DND-41 (cell line): ENCODE results near the gene SEMA3B.
A peak's percentile ranks its signal among the peaks of the same experiment; 100 is the strongest.

Experiments used
- ATAC-seq: fragments of 200-7000 bp; cut with Tn5 transposase; 3 replicates; pipeline ENCODE4 v1.9.1; 2021; ENCODE audit warnings: low read depth; ENCODE audit not compliant: insufficient read depth
- DNase-seq: peaks from one replicate; pipeline ENCODE4 v3.0.0-alpha.2; 2020
- H2AFZ ChIP-seq: 2 replicates; pipeline ENCODE4 v1.6.0; 2012; ENCODE audit warnings: low read depth, low read length
- H3K27ac ChIP-seq: 2 replicates; pipeline ENCODE4 v1.5.1; 2012; ENCODE audit warnings: low read length, inconsistent platforms
- H3K27me3 ChIP-seq: fragments of 200-600 bp; sonication (generic); 2 replicates; pipeline ENCODE4 v1.6.0; 2012; ENCODE audit warnings: low read length, mild to moderate bottlenecking, inconsistent platforms; ENCODE audit not compliant: insufficient read depth, poor library complexity
- H3K36me3 ChIP-seq: 2 replicates; pipeline ENCODE4 v1.5.1; 2012; ENCODE audit warnings: low read length, inconsistent platforms; ENCODE audit not compliant: insufficient read depth
- H3K4me1 ChIP-seq: 2 replicates; pipeline ENCODE4 v1.5.1; 2012; ENCODE audit warnings: mild to moderate bottlenecking, low read length; ENCODE audit not compliant: insufficient read depth
- H3K4me2 ChIP-seq: 2 replicates; pipeline ENCODE4 v1.6.0; 2012; ENCODE audit warnings: mild to moderate bottlenecking, moderate library complexity, low read length, inconsistent platforms; ENCODE audit not compliant: insufficient read depth
- H3K4me3 ChIP-seq, 2 experiments: fragments of 200-600 bp in 1 of 2; shearing (Covaris generic) in 1 of 2; 2 replicates each; pipeline ENCODE4 v1.5.1; 2012 to 2016; ENCODE audit warnings: inconsistent platforms in 2 of 2, low read length in 2 of 2, mild to moderate bottlenecking in 2 of 2, low read depth in 1 of 2, moderate library complexity in 1 of 2
- H3K79me2 ChIP-seq: 2 replicates; pipeline ENCODE4 v1.6.0; 2012; ENCODE audit warnings: low read length, inconsistent platforms; ENCODE audit not compliant: insufficient read depth
- H3K9ac ChIP-seq: 2 replicates; pipeline ENCODE4 v1.6.0; 2012; ENCODE audit warnings: low read depth, mild to moderate bottlenecking, inconsistent platforms, low read length, moderate library complexity
- H3K9me3 ChIP-seq: 2 replicates; pipeline ENCODE4 v1.5.1; 2012; ENCODE audit warnings: low read length, moderate library complexity, mild to moderate bottlenecking, inconsistent platforms; ENCODE audit not compliant: insufficient read depth, severe bottlenecking
- H4K20me1 ChIP-seq: 2 replicates; pipeline ENCODE4 v1.6.0; 2012; ENCODE audit warnings: low read length; ENCODE audit not compliant: insufficient read depth
- CTCF ChIP-seq: IDR thresholded peaks from 2 replicates; pipeline ENCODE4 v1.5.1; 2012; ENCODE audit warnings: borderline replicate concordance, low read length, moderate library complexity, mild to moderate bottlenecking; ENCODE audit not compliant: poor library complexity, severe bottlenecking; ENCODE audit errors: extremely low read depth
- EZH2 ChIP-seq: IDR thresholded peaks from 3 replicates; pipeline ENCODE4 v1.6.1; 2012; ENCODE audit warnings: borderline replicate concordance, low read depth, mild to moderate bottlenecking, moderate library complexity, low read length, inconsistent platforms; ENCODE audit not compliant: severe bottlenecking

SEMA3B gene

GRCh38 chr3:50324351-50325112 lies 55.6 kb downstream of the SEMA3B start:
- ATAC-seq = peak; percentile 34
- H2AFZ ChIP-seq = no peak overlapping the region
- H3K9ac ChIP-seq = 0 out of 2 replicates have a peak overlapping the region, but pooled peaks have one; percentile 2
- TF ChIP-seq EZH2 (no peak), CTCF (peak; percentile 92)
- no peaks in the 10 kb centered on the region for H3K27me3 ChIP-seq
- H3K27ac ChIP-seq = no peak overlapping the region; the same call in 1 of the 2 replicates
- peak; percentile 71 for DNase-seq
- H3K79me2 ChIP-seq = peaks cover 36% of the 10 kb centered on the region
- H3K4me3 ChIP-seq = no peak overlapping the region
- H3K4me2 ChIP-seq = 0 out of 2 replicates have a peak overlapping the region, but pooled peaks have one; percentile 1
- H4K20me1 ChIP-seq = peaks cover 18% of the 10 kb centered on the region; the same call in 1 of the 2 replicates
- peaks cover 37% of the 10 kb centered on the region for H3K36me3 ChIP-seq
- peaks cover 58% of the 10 kb centered on the region for H3K4me1 ChIP-seq
- H3K9me3 ChIP-seq = no peaks in the 10 kb centered on the region

DNA sequence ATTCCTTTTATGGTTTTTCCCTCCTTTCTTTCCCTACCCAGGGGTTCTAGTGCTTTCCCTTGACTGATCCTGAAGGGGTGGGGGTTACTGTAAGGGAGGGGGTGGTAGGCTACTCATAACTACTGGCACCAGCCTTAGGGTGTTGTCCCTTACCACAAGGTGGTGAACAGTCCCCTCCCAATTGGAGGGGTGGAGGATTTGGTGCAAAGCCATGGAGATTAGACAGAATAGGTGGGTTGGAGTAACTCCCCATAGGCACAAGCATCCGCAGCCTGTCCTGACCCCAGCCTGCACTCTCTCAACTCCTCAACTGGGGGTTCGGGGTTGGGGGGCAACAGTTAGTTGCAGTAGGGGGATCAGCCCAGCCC lies 56.1 kb downstream of the SEMA3B start:
- H3K9me3 ChIP-seq = no peaks in the 10 kb centered on the region
- no peaks in the 10 kb centered on the region for H3K27me3 ChIP-seq
- H3K4me2 ChIP-seq = no peak overlapping the region
- no peak overlapping the region for H2AFZ ChIP-seq
- ATAC-seq (no peak), DNase-seq (no peak)
- peaks cover 58% of the 10 kb centered on the region for H3K4me1 ChIP-seq
- no peak overlapping the region for H3K4me3 ChIP-seq
- H3K27ac ChIP-seq = no peak overlapping the region
- peaks cover 15% of the 10 kb centered on the region; the same call in 1 of the 2 replicates for H4K20me1 ChIP-seq
- no peak overlapping the region for H3K9ac ChIP-seq
- H3K36me3 ChIP-seq = peaks cover 37% of the 10 kb centered on the region
- TF ChIP-seq CTCF (no peak), EZH2 (no peak)
- H3K79me2 ChIP-seq = peaks cover 31% of the 10 kb centered on the region

GRCh38 chr3:50325497-50326181 lies 56.7 kb downstream of the SEMA3B start:
- H3K27ac ChIP-seq = no peak overlapping the region
- H3K4me2 ChIP-seq = peak overlapping the region; percentile 23
- no peak for ATAC-seq
- H3K4me3 ChIP-seq = no peak overlapping the region
- TF ChIP-seq EZH2 = no peak
- peaks cover 40% of the 10 kb centered on the region for H3K36me3 ChIP-seq
- no peaks in the 10 kb centered on the region for H3K9me3 ChIP-seq
- H3K4me1 ChIP-seq = peaks cover 58% of the 10 kb centered on the region
- no peak overlapping the region for H2AFZ ChIP-seq
- peak overlapping the region; percentile 21 for H3K9ac ChIP-seq
- H3K79me2 ChIP-seq = peaks cover 30% of the 10 kb centered on the region
- H4K20me1 ChIP-seq = peaks cover 17% of the 10 kb centered on the region; the same call in 1 of the 2 replicates
- H3K27me3 ChIP-seq = no peaks in the 10 kb centered on the region
- no peak for DNase-seq

DNA sequence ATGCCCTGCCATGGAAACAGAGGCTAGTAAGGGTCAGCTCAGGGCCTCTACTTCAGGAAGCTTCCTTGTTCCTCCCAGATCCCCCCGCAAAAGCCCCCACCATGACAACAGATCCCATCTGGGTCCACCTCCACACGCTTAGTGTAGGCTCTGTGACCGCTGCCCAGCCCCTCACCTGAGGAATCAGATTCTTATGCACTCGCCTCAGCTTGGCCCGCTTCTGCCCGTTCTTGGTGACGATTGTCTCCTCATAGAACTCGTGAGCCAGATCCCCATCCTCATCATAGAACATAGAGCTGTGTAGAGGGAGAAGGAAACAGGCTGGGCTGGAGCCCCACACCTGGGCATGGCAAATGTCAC lies 57.2 kb downstream of the SEMA3B start:
- Histone ChIP-seq H3K4me2 (peak overlapping the region; percentile 23), H3K27me3 (no peaks in the 10 kb centered on the region), H3K4me3 (no peak overlapping the region), H4K20me1 (peaks cover 17% of the 10 kb centered on the region; the same call in 1 of the 2 replicates), H3K79me2 (peaks cover 27% of the 10 kb centered on the region), H3K9me3 (no peaks in the 10 kb centered on the region), H2AFZ (no peak overlapping the region), H3K4me1 (peaks cover 58% of the 10 kb centered on the region), H3K9ac (peak overlapping the region; percentile 21), H3K27ac (no peak overlapping the region), H3K36me3 (peaks cover 45% of the 10 kb centered on the region)
- no peak for DNase-seq
- no peak for ATAC-seq
- TF ChIP-seq CTCF = no peak
- no peak for TF ChIP-seq EZH2
